ENCODE results near the gene ATP6AP2.
"Not testable (repeated sequence)": the region's sequence is repeated elsewhere in the genome, so short reads cannot be mapped to it uniquely, and the experiment has no call there.

ATP6AP2 gene

GRCh38 chrX:40576291-40576690, 4.5 kb upstream of the ATP6AP2 start:
- no peak for TF ChIP-seq CTCF (IDR thresholded peaks at IDR 0.05; ENCODE audit: borderline replicate concordance, insufficient read depth, low read depth, low read length)
- H3K4me3 ChIP-seq (ENCODE audit: low read depth, low read length) = no peak overlapping the region

- no peak for TF ChIP-seq CTCF (IDR thresholded peaks at IDR 0.05; ENCODE audit: borderline replicate concordance, insufficient read depth, low read depth, low read length)
Measured at GRCh38 chrX:40578039-40578695, 2.6 kb upstream of the ATP6AP2 start.

GRCh38 chrX:40579141-40579540, 1.6 kb upstream of the ATP6AP2 start:
- TF ChIP-seq CTCF (IDR thresholded peaks at IDR 0.05; ENCODE audit: borderline replicate concordance, insufficient read depth, low read depth, low read length) = no peak
- H3K4me3 ChIP-seq (ENCODE audit: low read depth, low read length) = no peak overlapping the region

More at GRCh38 chrX:40578039-40578695, 2.6 kb upstream of the ATP6AP2 start:
- no peak overlapping the region for H3K4me3 ChIP-seq (ENCODE audit: low read depth, low read length)

- no peak for TF ChIP-seq CTCF (IDR thresholded peaks at IDR 0.05; ENCODE audit: borderline replicate concordance, insufficient read depth, low read depth, low read length)
- peak overlapping the region; percentile 79 for H3K4me3 ChIP-seq (ENCODE audit: low read depth, low read length)
Measured at GRCh38 chrX:40579900-40580536, 752 bp upstream of the ATP6AP2 start.

GRCh38 chrX:40581336-40581920, 658 bp downstream of the ATP6AP2 start:
- H3K4me3 ChIP-seq (ENCODE audit: low read depth, low read length) = peak overlapping the region; percentile 79
- TF ChIP-seq CTCF (IDR thresholded peaks at IDR 0.05; ENCODE audit: borderline replicate concordance, insufficient read depth, low read depth, low read length) = no peak

GRCh38 chrX:40582178-40582577, 1.4 kb downstream of the ATP6AP2 start:
- H3K4me3 ChIP-seq (ENCODE audit: low read depth, low read length) = not testable (repeated sequence)

- TF ChIP-seq CTCF (IDR thresholded peaks at IDR 0.05; ENCODE audit: borderline replicate concordance, insufficient read depth, low read depth, low read length) = no peak
Measured at GRCh38 chrX:40582811-40583210, 2.0 kb downstream of the ATP6AP2 start.

GRCh38 chrX:40587623-40588022, 6.9 kb downstream of the ATP6AP2 start:
- not testable (repeated sequence) for H3K4me3 ChIP-seq (ENCODE audit: low read depth, low read length)

More at GRCh38 chrX:40582811-40583210, 2.0 kb downstream of the ATP6AP2 start:
- no peak overlapping the region for H3K4me3 ChIP-seq (ENCODE audit: low read depth, low read length)

GRCh38 chrX:40589616-40590321, 9.0 kb downstream of the ATP6AP2 start:
- not testable (repeated sequence) for H3K4me3 ChIP-seq (ENCODE audit: low read depth, low read length)

Measured in GM12875 (cell line).